NCI-H2081 (cell line): ENCODE data around the gene SOX8.
"Not testable (repeated sequence)": the region's sequence is repeated elsewhere in the genome, so short reads cannot be mapped to it uniquely, and the experiment has no call there.

Experiments
- DNase-seq, 2 experiments: peaks; one replicate each; lab custom pipeline; 2025; lab: John Stamatoyannopoulos, UW

Gene SOX8

GRCh38 chr16:1009358-1010150 is 28.0 kb downstream of the SOX8 start:
- no peak for DNase-seq

GRCh38 chr16:1010251-1010650 is 28.7 kb downstream of the SOX8 start:
- no peak for DNase-seq

GRCh38 chr16:1010815-1011214 is 29.2 kb downstream of the SOX8 start:
- no peak for DNase-seq

GRCh38 chr16:1011316-1012082 is 29.9 kb downstream of the SOX8 start:
- DNase-seq = no peak

GRCh38 chr16:1012135-1012534 is 30.6 kb downstream of the SOX8 start:
- DNase-seq = no peak

GRCh38 chr16:1012722-1013592 is 31.4 kb downstream of the SOX8 start:
- DNase-seq = no peak

GRCh38 chr16:1013593-1013900 is 32.0 kb downstream of the SOX8 start:
- DNase-seq = no peak

- DNase-seq = no peak
These were observed 32.7 kb downstream of the SOX8 start for GRCh38 chr16:1014221-1014620.

- DNase-seq = no peak
These were observed 33.4 kb downstream of the SOX8 start for GRCh38 chr16:1014771-1015495.

- no peak for DNase-seq
These were observed 37.1 kb downstream of the SOX8 start for GRCh38 chr16:1018447-1019198.

GRCh38 chr16:1019231-1020090 is 37.9 kb downstream of the SOX8 start:
- no peak for DNase-seq

- no peak for DNase-seq
These were observed 38.5 kb downstream of the SOX8 start for GRCh38 chr16:1020091-1020399.

- DNase-seq = no peak
These were observed 39.0 kb downstream of the SOX8 start for GRCh38 chr16:1020591-1020990.

GRCh38 chr16:1021553-1022160 is 40.1 kb downstream of the SOX8 start:
- DNase-seq = no peak

- no peak for DNase-seq
These were observed 40.9 kb downstream of the SOX8 start for GRCh38 chr16:1022466-1022865.

- no peak for DNase-seq
These were observed 42.6 kb downstream of the SOX8 start for GRCh38 chr16:1024138-1024537.

- not testable (repeated sequence) for DNase-seq
These were observed 43.7 kb downstream of the SOX8 start for GRCh38 chr16:1025183-1025809.

GRCh38 chr16:1026057-1026783 is 44.6 kb downstream of the SOX8 start:
- DNase-seq = no peak
